ENCODE measurements around the gene RELL2.

GRCh38 chr5:141615991-141616720 lies 20.6 kb upstream of the RELL2 start:
- TF ChIP-seq CTCF (IDR thresholded peaks at IDR 0.05) (no peak), POLR2A (IDR thresholded peaks at IDR 0.05) (no peak)
